Endothelial cell (in vitro differentiated cells): ENCODE data around the gene SULT1A2. TPM values are rescaled to one million over a fixed set of nuclear protein-coding genes. Genes with fewer than 3 reads are reported as not detected.

Experiments
- DNase-seq: peaks from one replicate; pipeline ENCODE4 v3.0.0; 2021; ENCODE audit warnings: low spot score
- H3K27ac Mint-ChIP-seq: one replicate; pipeline ENCODE4 v1.8.0; 2021; ENCODE audit warnings: mixed read lengths, inconsistent platforms; ENCODE audit not compliant: unreplicated experiment
- H3K27me3 Mint-ChIP-seq: one replicate; pipeline ENCODE4 v1.8.0; 2021; ENCODE audit warnings: mild to moderate bottlenecking, moderate library complexity, mixed read lengths, inconsistent platforms; ENCODE audit not compliant: unreplicated experiment
- H3K36me3 Mint-ChIP-seq: one replicate; pipeline ENCODE4 v1.8.0; 2021; ENCODE audit warnings: mild to moderate bottlenecking, low read depth, mixed read lengths, inconsistent platforms; ENCODE audit not compliant: unreplicated experiment
- H3K4me1 Mint-ChIP-seq: one replicate; pipeline ENCODE4 v1.8.0; 2021; ENCODE audit warnings: mild to moderate bottlenecking, mixed read lengths, inconsistent platforms; ENCODE audit not compliant: unreplicated experiment
- H3K4me3 Mint-ChIP-seq: one replicate; pipeline ENCODE4 v1.8.0; 2021; ENCODE audit warnings: mild to moderate bottlenecking, mixed read lengths, inconsistent platforms; ENCODE audit not compliant: unreplicated experiment
- H3K9me3 Mint-ChIP-seq: one replicate; pipeline ENCODE4 v1.8.0; 2021; ENCODE audit warnings: mixed read lengths, inconsistent platforms; ENCODE audit not compliant: unreplicated experiment
- CTCF ChIP-seq: fragments of 200-600 bp; sonication (generic); IDR thresholded peaks from one replicate; pipeline ENCODE4 v1.5.0; 2021; ENCODE audit warnings: antibody characterized with exemption; ENCODE audit not compliant: unreplicated experiment
- total RNA-seq: library from RNA; stranded (reverse); fragmentation: NEBNext Ultra II Directional; extraction: Animal tissue kit (Norgen Biotek cat#: 25700); gene quantifications from one replicate; pipeline ENCODE4 v1.2.1, GENCODE V29; 2021; ENCODE audit not compliant: unreplicated experiment

SULT1A2 gene
- total RNA-seq, 1 donor from 2014 or later, result 2.8 TPM

- Mint-ChIP-seq H3K27me3 (peaks cover 6% of the 10 kb centered on the region), H3K4me3 (no peak overlapping the region), H3K9me3 (no peaks in the 10 kb centered on the region), H3K4me1 (no peaks in the 10 kb centered on the region), H3K27ac (no peak overlapping the region), H3K36me3 (peaks cover 18% of the 10 kb centered on the region)
- no peak for TF ChIP-seq CTCF
- no peak for DNase-seq
Observed at GRCh38 chr16:28587386-28587785, 9.5 kb downstream of the SULT1A2 start.

GRCh38 chr16:28586466-28586865, 10.4 kb downstream of the SULT1A2 start:
- no peak overlapping the region for H3K27ac Mint-ChIP-seq
- DNase-seq, result no peak
- TF ChIP-seq CTCF, result no peak
- no peaks in the 10 kb centered on the region for H3K9me3 Mint-ChIP-seq
- no peaks in the 10 kb centered on the region for H3K4me1 Mint-ChIP-seq
- H3K4me3 Mint-ChIP-seq, result no peak overlapping the region
- peaks cover 20% of the 10 kb centered on the region for H3K36me3 Mint-ChIP-seq
- H3K27me3 Mint-ChIP-seq, result peaks cover 6% of the 10 kb centered on the region

- Mint-ChIP-seq H3K9me3 (no peaks in the 10 kb centered on the region), H3K27ac (no peak overlapping the region), H3K4me3 (no peak overlapping the region), H3K4me1 (no peaks in the 10 kb centered on the region), H3K36me3 (peaks cover 20% of the 10 kb centered on the region), H3K27me3 (peaks cover 6% of the 10 kb centered on the region)
- DNase-seq, result no peak
- no peak for TF ChIP-seq CTCF
Observed at GRCh38 chr16:28585674-28586073, 11.2 kb downstream of the SULT1A2 start.

- TF ChIP-seq CTCF, result no peak
- Mint-ChIP-seq H3K4me1 (no peaks in the 10 kb centered on the region), H3K4me3 (no peak overlapping the region), H3K9me3 (no peaks in the 10 kb centered on the region), H3K27ac (no peak overlapping the region), H3K27me3 (no peaks in the 10 kb centered on the region), H3K36me3 (peaks cover 15% of the 10 kb centered on the region)
- no peak for DNase-seq
Observed at GRCh38 chr16:28580726-28581315, 16.0 kb downstream of the SULT1A2 start.

GRCh38 chr16:28575446-28576109, 21.3 kb downstream of the SULT1A2 start:
- no peak overlapping the region for H3K27ac Mint-ChIP-seq
- H3K9me3 Mint-ChIP-seq, result no peaks in the 10 kb centered on the region
- DNase-seq, result no peak
- peaks cover 5% of the 10 kb centered on the region for H3K36me3 Mint-ChIP-seq
- no peak for TF ChIP-seq CTCF
- H3K4me3 Mint-ChIP-seq, result no peak overlapping the region
- H3K27me3 Mint-ChIP-seq, result peaks cover 2% of the 10 kb centered on the region
- H3K4me1 Mint-ChIP-seq, result peaks cover 24% of the 10 kb centered on the region
